HuH-7 (cell line): ENCODE results near the gene AMDHD1.
A peak's percentile ranks its signal among the peaks of the same experiment; 100 is the strongest.
"Not testable (repeated sequence)": the region's sequence is repeated elsewhere in the genome, so short reads cannot be mapped to it uniquely, and the experiment has no call there.

Experiments
- DNase-seq: peaks from one replicate; pipeline ENCODE4 v3.0.0; 2011; ENCODE audit warnings: low spot score

The AMDHD1 gene

DNA sequence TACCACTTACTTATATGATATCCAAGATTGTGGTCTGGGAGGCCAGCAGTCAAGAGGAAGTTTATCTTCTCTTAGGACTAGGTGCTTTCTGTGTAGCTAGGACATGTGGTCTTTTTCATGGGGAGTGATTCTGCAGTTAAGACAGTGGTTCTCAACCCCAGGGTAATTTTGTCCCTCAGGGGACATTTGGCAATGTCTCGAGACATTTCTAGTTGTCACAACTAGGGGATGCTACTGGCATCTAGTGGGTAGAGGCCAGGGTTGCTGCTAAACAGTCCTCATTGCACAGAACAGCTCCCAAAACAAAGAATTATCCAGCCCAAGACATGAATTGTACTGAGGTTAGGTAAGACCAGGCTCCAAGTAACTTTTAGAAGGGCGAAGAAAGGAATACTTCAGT lies 20.0 kb downstream of the AMDHD1 start:
- no peak for DNase-seq

- peak; percentile 64 for DNase-seq
Observed at GRCh38 chr12:95966287-95966870, 23.2 kb downstream of the AMDHD1 start.

GRCh38 chr12:95967301-95967700 lies 24.2 kb downstream of the AMDHD1 start:
- no peak for DNase-seq

DNA sequence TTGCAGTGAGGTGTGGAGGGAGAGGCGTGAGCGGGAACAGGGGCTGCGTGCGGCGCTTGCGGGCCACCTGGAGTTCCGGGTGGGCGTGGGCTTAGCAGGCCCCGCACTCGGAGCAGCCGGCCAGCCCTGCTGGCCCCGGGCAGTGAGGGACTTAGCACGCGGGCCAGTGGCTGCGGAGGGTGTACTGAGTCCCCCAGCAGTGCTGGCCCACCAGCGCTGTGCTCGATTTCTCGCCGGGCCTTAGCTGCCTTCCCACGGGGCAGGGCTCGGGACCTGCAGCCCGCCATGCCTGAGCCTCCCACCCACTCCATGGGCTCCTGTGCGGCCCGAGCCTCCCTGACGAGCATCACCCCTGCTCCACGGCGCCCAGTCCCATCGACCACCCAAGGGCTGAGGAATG lies 26.0 kb downstream of the AMDHD1 start:
- DNase-seq, result not testable (repeated sequence)

DNA sequence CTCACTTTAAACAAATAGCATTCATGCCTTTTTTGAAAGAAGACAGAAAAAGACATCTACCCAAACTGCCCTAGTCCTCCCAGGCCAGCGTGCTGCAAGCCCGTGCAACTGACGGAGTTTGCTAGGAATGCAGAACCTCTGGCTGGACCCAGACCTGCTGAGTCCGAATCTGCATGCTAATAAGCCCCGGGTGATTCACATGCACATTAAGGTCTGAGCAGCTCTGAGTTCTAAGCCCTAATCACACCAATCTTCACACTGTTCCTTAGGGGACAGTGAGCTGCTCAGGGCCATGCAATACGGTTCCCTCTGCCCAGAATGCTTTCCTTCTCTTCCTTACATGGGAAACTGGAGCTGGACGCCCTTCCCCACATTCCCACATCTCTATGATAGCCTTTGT lies 27.8 kb downstream of the AMDHD1 start:
- no peak for DNase-seq

- DNase-seq, result no peak
Observed at GRCh38 chr12:95972832-95973456, 29.8 kb downstream of the AMDHD1 start.

DNA sequence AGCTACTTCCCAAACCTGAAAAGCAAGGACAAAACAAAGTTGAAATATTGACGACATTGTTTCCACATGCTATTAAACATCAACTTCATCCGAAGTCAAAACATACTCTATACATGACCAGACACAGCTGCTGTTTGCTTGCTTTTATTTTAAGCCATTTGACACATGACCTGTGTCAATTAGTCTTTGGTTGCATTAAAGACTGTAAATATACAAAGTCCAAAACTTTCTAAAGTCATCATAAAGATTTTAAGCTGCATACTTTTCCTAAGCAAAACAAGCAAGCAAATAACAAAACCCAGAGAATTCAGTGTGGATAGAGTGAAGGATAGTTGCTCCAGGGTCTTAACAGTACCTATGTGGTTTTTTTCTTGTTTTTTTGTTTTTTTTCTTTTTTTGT lies 31.2 kb downstream of the AMDHD1 start:
- no peak for DNase-seq

GRCh38 chr12:95975491-95975890 lies 32.4 kb downstream of the AMDHD1 start:
- DNase-seq, result no peak

DNA sequence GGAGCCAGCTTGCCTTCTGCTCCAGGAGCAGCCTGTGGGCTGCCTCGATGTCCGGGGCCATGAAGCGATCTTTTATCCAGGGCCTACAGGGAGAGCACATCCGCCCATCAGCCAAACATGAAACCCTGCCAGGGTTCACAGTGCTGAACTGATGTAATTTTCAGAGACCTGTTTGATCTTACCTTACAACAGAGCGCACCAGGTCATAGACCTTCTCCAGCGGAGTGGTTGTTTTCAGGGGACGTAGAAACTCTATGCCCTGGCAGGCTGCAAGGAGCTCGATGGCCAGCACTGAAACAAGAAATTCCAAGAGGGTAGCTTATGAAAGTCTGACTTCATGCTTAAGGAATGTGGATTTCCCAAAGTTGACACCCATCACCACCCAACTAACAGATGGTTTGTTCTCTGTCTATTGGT lies 33.3 kb downstream of the AMDHD1 start:
- no peak for DNase-seq

- no peak for DNase-seq
Observed at GRCh38 chr12:95977764-95978305, 34.7 kb downstream of the AMDHD1 start.

DNA sequence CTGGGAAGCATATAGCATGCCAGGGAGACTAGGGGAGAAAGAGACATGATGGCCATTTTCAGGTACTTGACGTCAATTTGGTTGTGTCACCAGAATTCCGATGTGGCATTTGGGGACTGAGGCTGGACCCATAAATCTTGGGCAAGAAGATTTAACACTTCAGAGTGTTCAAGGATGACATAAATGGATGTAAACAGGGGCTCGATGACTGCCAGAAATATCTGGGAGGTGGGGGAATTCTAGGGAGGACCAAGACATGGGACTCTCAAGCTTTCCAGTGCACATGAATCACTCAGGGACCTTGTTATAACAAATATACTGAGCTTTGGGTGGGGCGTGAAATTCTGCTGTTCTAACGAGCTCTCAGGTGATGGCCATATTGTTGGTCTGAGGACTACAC lies 35.2 kb downstream of the AMDHD1 start:
- DNase-seq, result no peak

DNA sequence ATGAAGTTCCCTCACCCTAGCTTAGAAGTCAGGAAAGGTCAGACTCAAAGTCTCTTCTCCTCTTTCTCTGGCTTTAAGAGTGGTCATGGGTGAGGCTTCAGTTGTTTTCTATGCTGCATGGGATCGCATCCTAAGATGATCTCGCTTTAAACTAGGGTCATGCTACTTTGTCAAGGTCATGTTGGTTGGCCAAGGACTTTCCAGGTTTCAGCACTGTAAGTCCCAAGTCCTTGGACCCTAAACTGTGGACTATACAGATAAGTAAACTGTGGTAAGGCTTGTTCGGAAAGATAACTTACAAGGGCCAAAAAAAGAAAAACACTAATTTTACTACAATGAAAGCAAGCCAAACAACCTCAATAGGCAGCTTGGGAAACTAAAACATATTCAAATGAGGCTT lies 35.6 kb downstream of the AMDHD1 start:
- no peak for DNase-seq

DNA sequence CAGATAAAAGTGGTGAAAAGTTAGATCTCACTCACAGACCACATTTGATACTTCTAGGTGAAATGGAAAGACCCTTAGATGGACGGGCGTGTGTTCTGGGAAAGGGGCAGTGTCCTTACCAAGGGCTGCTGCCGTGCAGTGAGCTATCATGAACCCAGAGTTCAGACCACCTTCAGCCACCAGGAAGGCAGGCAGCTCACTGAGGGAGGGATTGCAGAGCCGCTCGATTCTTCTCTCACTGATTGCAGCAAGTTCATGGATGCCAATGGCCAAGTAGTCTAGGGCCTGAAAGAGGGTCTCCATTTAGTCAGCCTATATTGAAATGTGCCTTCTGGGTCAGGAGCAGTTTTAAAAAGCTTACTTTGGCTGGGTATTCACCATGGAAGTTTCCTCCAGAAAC lies 37.3 kb downstream of the AMDHD1 start:
- DNase-seq, result no peak

GRCh38 chr12:95982602-95983001 lies 39.5 kb downstream of the AMDHD1 start:
- DNase-seq, result no peak

DNA sequence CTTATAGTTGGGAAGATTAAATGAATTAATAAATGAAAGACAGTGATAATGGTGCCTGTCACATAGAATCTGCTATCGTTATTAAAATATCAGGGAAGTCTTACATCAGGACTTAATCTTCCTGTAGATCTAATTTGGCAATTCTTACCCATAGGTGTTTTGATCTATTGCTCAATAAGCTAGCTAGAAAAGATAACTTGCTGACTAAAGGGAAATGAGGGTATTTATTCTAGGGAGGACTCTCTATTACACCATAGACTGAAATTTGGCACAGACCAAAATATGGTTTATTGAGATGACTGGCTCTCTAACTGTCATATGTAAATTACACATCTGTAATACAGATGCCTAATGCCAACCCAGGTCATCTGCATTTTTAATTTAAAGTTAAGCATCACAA lies 41.6 kb downstream of the AMDHD1 start:
- no peak for DNase-seq

- no peak for DNase-seq
Observed at GRCh38 chr12:95986635-95987570, 43.8 kb downstream of the AMDHD1 start.

- DNase-seq, result no peak
Observed at GRCh38 chr12:95988506-95989275, 45.6 kb downstream of the AMDHD1 start.

GRCh38 chr12:95989504-95990123 lies 46.5 kb downstream of the AMDHD1 start:
- DNase-seq, result no peak

DNA sequence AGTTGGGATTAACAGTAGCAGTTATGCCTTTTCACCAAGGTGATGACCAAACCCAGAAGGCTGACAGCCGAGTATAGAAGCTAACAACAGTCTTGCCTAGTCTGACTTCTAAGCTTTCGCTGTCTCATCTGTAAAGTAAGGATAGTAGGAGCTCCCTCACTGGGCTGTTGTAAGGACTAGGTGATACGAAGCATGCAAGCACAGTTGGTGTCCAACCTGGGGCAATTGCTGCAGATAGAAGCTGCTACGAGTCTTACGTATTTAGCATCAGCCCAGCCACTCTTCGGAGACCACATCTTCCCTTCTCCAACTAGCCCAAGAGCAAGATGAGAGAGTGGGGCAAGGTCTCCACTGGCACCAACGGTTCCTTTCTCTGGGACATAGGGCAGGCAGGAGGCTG lies 47.0 kb downstream of the AMDHD1 start:
- no peak for DNase-seq

DNA sequence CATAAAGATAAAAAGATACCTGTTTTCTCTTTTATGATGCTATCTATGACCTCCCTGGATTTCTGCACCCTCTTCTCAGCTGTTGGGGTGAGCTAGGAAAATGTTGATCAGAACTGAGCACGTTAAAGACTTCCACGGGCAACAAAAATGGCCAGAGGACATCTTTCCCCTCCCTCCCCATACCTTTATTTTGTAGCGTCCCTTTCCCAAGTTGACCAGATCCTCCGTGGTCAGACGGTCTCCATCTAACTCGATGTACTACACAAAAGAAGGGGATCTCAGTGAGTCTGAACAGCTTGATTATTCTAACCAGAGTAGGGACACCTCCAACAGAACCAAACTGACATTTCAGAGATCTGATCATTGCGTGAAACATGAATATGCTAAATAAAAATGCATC lies 50.8 kb downstream of the AMDHD1 start:
- DNase-seq, result no peak

GRCh38 chr12:95994476-95994875 lies 51.3 kb downstream of the AMDHD1 start:
- DNase-seq, result no peak
